Measurements from ENCODE around the gene DHX34.

DHX34 gene

DNA sequence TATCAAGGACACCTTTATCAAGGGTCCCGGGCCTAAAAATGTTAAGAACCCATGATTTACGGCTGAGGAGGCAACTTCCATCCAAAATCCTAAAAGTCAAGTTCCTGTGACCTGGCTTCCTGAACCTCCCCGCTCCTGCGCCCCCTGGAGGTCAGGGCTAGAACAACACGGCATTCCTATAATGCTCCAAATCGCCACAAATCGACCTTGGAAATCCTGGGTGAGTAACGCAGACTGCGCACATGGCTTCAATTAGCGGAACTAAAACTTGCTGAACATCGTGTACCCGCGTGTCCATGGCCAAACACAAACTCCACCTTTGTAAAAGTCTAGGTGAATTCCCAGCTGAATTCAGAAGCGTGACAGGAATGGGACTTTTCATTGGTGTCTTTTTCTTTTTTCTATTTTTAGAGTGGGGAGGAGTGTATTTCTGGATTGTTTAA lies 43.8 kb upstream of the DHX34 start:
- H3K9ac ChIP-seq, result no peak overlapping the region
- H3K4me1 ChIP-seq, result peaks cover 4% of the 10 kb centered on the region
- no peak overlapping the region for H3K27ac ChIP-seq
- peak overlapping the region; percentile 63 for H2AFZ ChIP-seq
- no peaks in the 10 kb centered on the region for H3K9me3 ChIP-seq (ENCODE audit: control insufficient read depth, low read length)
- H3K4me3 ChIP-seq (ENCODE audit: low read depth, low read length), result peak overlapping the region; percentile 20
- H3K36me3 ChIP-seq (ENCODE audit: control insufficient read depth, insufficient read depth, low read length), result no peaks in the 10 kb centered on the region
- TF ChIP-seq, protein P1, sequence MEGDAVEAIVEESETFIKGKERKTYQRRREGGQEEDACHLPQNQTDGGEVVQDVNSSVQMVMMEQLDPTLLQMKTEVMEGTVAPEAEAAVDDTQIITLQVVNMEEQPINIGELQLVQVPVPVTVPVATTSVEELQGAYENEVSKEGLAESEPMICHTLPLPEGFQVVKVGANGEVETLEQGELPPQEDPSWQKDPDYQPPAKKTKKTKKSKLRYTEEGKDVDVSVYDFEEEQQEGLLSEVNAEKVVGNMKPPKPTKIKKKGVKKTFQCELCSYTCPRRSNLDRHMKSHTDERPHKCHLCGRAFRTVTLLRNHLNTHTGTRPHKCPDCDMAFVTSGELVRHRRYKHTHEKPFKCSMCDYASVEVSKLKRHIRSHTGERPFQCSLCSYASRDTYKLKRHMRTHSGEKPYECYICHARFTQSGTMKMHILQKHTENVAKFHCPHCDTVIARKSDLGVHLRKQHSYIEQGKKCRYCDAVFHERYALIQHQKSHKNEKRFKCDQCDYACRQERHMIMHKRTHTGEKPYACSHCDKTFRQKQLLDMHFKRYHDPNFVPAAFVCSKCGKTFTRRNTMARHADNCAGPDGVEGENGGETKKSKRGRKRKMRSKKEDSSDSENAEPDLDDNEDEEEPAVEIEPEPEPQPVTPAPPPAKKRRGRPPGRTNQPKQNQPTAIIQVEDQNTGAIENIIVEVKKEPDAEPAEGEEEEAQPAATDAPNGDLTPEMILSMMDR (IDR thresholded peaks at IDR 0.05), result peak; percentile 95
- peak overlapping the region; percentile 66 for H3K4me2 ChIP-seq (ENCODE audit: low read length)
- no peaks in the 10 kb centered on the region for H3K79me2 ChIP-seq
- no peaks in the 10 kb centered on the region for H3K27me3 ChIP-seq (ENCODE audit: control insufficient read depth, insufficient read depth, low read length)

DNA sequence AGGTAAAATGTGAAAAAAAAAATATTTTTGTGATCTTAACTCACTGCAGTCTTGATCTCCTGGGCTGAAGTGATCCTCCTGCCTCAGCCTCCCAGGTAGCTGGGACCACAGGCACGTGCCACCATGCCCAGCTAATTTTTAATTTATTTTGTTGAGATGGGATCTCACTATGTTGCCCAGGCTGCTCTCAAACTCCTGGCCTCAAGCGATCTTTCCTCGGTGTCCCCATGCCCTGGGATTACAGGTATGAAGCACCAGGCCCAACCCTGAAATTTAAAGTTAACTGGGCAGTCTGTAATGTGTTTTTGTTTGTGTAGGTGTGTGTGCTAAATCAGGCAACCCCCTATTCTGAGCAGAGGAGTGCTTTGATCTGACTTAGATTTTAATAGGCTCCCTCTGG lies 42.8 kb upstream of the DHX34 start:
- Histone ChIP-seq H3K4me3 (ENCODE audit: low read depth, low read length) (no peak overlapping the region), H3K4me1 (peaks cover 4% of the 10 kb centered on the region), H3K36me3 (ENCODE audit: control insufficient read depth, insufficient read depth, low read length) (no peaks in the 10 kb centered on the region), H2AFZ (no peak overlapping the region), H3K27ac (no peak overlapping the region), H3K27me3 (ENCODE audit: control insufficient read depth, insufficient read depth, low read length) (no peaks in the 10 kb centered on the region), H3K4me2 (ENCODE audit: low read length) (no peak overlapping the region), H3K9ac (no peak overlapping the region), H3K9me3 (ENCODE audit: control insufficient read depth, low read length) (no peaks in the 10 kb centered on the region), H3K79me2 (no peaks in the 10 kb centered on the region)
- TF ChIP-seq, protein P1 (IDR thresholded peaks at IDR 0.05), result no peak

DNA sequence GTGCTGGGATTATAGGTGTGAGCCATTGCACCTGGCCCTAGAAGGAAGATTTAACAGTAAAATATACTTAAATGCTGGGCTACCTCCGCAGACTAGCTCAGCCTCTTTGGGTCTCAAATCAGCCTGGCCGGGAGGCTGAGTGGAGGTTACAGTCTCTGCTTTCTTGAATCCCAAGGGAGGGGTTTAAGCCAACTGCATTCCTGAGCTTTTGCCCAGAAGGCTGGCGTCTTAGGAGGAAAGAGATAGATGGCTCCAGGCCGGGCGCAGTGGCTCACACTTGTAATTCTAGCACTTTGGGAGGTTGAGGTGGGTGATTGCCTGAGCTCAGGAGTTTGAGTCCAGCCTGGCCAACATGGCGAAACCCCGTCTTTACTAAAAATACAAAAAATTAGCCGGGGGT lies 40.1 kb upstream of the DHX34 start:
- TF ChIP-seq, protein P1 (IDR thresholded peaks at IDR 0.05), result no peak
- H3K27ac ChIP-seq, result no peak overlapping the region
- no peaks in the 10 kb centered on the region for H3K27me3 ChIP-seq (ENCODE audit: control insufficient read depth, insufficient read depth, low read length)

DNA sequence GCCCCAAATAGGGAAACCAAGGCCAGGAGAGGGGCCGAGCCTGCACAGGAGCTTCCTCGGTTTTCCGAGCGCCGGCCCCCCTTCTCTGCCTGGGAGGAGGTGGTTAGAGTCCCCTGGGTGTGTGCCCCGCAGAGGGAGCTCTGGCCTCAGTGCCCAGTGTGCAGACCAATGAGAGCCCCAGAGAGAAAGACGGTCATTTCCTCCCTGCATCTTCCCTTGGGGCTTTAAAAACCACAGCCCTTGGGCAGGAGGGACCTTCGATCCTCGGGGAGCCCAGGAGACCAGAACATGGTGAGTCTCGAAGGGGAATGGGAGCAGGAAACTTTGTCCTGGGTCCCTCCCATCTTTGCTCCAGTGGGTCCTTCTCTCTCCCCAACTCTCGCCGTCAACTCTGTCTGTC lies 39.5 kb upstream of the DHX34 start, which contains the start of gene C5AR1:
Gene C5AR1, plus strand, starts transcription at position 254 of the 400 bp plus-strand sequence. Its CDS starts 35 bp downstream, at position 289.
- no peaks in the 10 kb centered on the region for H3K9me3 ChIP-seq (ENCODE audit: control insufficient read depth, low read length)
- H3K27ac ChIP-seq, result peak within 1 kb of the TSS; percentile 4
- H2AFZ ChIP-seq, result no peak within 1 kb of the TSS
- H3K4me3 ChIP-seq (ENCODE audit: low read depth, low read length), result no peak within 1 kb of the TSS
- peaks cover 4% of the 10 kb centered on the region for H3K4me1 ChIP-seq
- no peak within 1 kb of the TSS for H3K4me2 ChIP-seq (ENCODE audit: low read length)
- no peaks in the 10 kb centered on the region for H3K27me3 ChIP-seq (ENCODE audit: control insufficient read depth, insufficient read depth, low read length)
- no peaks in the 10 kb centered on the region for H3K36me3 ChIP-seq (ENCODE audit: control insufficient read depth, insufficient read depth, low read length)
- H3K79me2 ChIP-seq, result no peaks in the 10 kb centered on the region
- TF ChIP-seq, protein P1 (IDR thresholded peaks at IDR 0.05), result no peak
- no peak within 1 kb of the TSS for H3K9ac ChIP-seq

More for the DNA sequence above, 40.1 kb upstream of the DHX34 start:
- H3K36me3 ChIP-seq (ENCODE audit: control insufficient read depth, insufficient read depth, low read length), result no peaks in the 10 kb centered on the region
- H3K9ac ChIP-seq, result no peak overlapping the region
- no peak overlapping the region for H3K4me2 ChIP-seq (ENCODE audit: low read length)
- H3K9me3 ChIP-seq (ENCODE audit: control insufficient read depth, low read length), result no peaks in the 10 kb centered on the region
- H3K4me1 ChIP-seq, result peaks cover 4% of the 10 kb centered on the region
- no peaks in the 10 kb centered on the region for H3K79me2 ChIP-seq
- H3K4me3 ChIP-seq (ENCODE audit: low read depth, low read length), result no peak overlapping the region
- H2AFZ ChIP-seq, result no peak overlapping the region

DNA sequence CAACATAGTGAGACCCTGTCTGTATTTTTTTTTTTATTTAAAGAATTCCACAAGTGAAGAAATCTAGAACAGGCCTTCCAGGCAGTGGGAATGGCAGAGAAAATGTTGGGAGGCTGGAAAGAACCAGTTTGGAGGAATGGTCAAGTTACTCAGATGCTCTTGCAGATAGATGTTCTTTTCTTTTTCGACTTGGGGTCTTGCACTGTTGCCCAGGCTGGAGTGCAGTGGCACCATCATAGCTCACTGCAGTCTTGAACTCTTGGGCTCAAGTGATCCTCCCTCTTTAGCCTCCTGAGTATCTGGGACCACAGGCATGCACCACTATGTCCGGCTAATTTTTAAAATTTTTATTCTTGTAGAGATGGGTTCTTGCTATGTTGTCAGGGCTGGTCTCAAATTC lies 38.8 kb upstream of the DHX34 start:
- peaks cover 2% of the 10 kb centered on the region for H3K4me1 ChIP-seq
- no peak overlapping the region for H2AFZ ChIP-seq
- no peak overlapping the region for H3K4me3 ChIP-seq (ENCODE audit: low read depth, low read length)
- H3K9ac ChIP-seq, result no peak overlapping the region
- H3K79me2 ChIP-seq, result no peaks in the 10 kb centered on the region
- H3K4me2 ChIP-seq (ENCODE audit: low read length), result no peak overlapping the region
- TF ChIP-seq, protein P1 (IDR thresholded peaks at IDR 0.05), result no peak
- no peaks in the 10 kb centered on the region for H3K9me3 ChIP-seq (ENCODE audit: control insufficient read depth, low read length)
- H3K27me3 ChIP-seq (ENCODE audit: control insufficient read depth, insufficient read depth, low read length), result no peaks in the 10 kb centered on the region
- H3K36me3 ChIP-seq (ENCODE audit: control insufficient read depth, insufficient read depth, low read length), result no peaks in the 10 kb centered on the region
- peak overlapping the region; percentile 4 for H3K27ac ChIP-seq
